ENCODE data around the gene KIF26B.

GRCh38 chr1:245261786-245262185, 107.0 kb downstream of the KIF26B start:
- TF ChIP-seq CTCF (IDR thresholded peaks at IDR 0.05) (no peak), ARID4B (CRISPR knock-in tag; IDR thresholded peaks at IDR 0.05; ENCODE audit: borderline replicate concordance) (no peak), NR1H2 (CRISPR knock-in tag; IDR thresholded peaks at IDR 0.05) (no peak), ZNF317 (CRISPR knock-in tag; IDR thresholded peaks at IDR 0.05; ENCODE audit: borderline replicate concordance, low read depth) (no peak), USF2 (CRISPR knock-in tag; IDR thresholded peaks at IDR 0.05) (no peak), RELA (CRISPR knock-in tag; IDR thresholded peaks at IDR 0.05; ENCODE audit: borderline replicate concordance) (no peak), ZNF138 (CRISPR knock-in tag; conservative IDR thresholded peaks at IDR 0.05) (no peak), JUN (CRISPR knock-in tag; IDR thresholded peaks at IDR 0.05) (no peak)
